Measurements from ENCODE around the gene CZIB. TPM values are rescaled to one million over a fixed set of nuclear protein-coding genes. Genes with fewer than 3 reads are reported as not detected.

The CZIB gene
- total and polyA plus RNA-seq, 2 of the 4 experiments (the other 2 are of a cell fraction), result 41.0 to 58.9 TPM

GRCh38 chr1:53241828-53242227, 21.4 kb upstream of the CZIB start:
- intact Hi-C loops (cut with micrococcal nuclease) (no loop called here), in situ Hi-C loops (cut with MboI; ENCODE audit: low sequenced_read_pairs) (no loop called here), dilution Hi-C loops (cut with HindIII; ENCODE audit: low sequenced_read_pairs, unreplicated experiment) (no loop called here)
- no peaks in the 10 kb centered on the region; the same call in 1 of the 2 replicates for H4K20me1 ChIP-seq (ENCODE audit: insufficient read depth, low read length)
- no peak overlapping the region for H2BK5ac ChIP-seq (ENCODE audit: low read depth, low read length, poor library complexity, severe bottlenecking)
- no peak for TF ChIP-seq BHLHE40 (IDR thresholded peaks at IDR 0.05; ENCODE audit: low read depth, low read length)
- H3K79me1 ChIP-seq (ENCODE audit: low read depth in 1 of 2, low read length in 2 of 2), result peaks cover 8 to 18% of the 10 kb centered on the region in 2 experiments; a peak in 3 of 4 replicates
- H3K27ac ChIP-seq (ENCODE audit: insufficient read depth, low read length), result no peak overlapping the region
- BruUV-seq (replicated peaks), result no TSS peak
- H2AFZ ChIP-seq (replicated peaks; ENCODE audit: low read length, poor library complexity), result no peak overlapping the region
- H3K9me1 ChIP-seq (ENCODE audit: insufficient read depth, low read length), result peaks cover 8% of the 10 kb centered on the region
- no peak overlapping the region for H3K4ac ChIP-seq (ENCODE audit: low read depth, low read length)
- H2AK5ac ChIP-seq (ENCODE audit: low read depth, low read length), result no peak overlapping the region
- H3K23ac ChIP-seq (ENCODE audit: low read depth, low read length), result no peak overlapping the region
- POLR2A ChIA-PET (ENCODE audit: unreplicated experiment), result no interaction called here
- H3K9ac ChIP-seq (ENCODE audit: low read depth, low read length), result no peak overlapping the region
- H3K27me3 ChIP-seq (ENCODE audit: control insufficient read depth, insufficient read depth, low read length), result no peaks in the 10 kb centered on the region
- CTCF ChIA-PET, result no interaction called here
- no peak for DNase-seq
- H3K56ac ChIP-seq (ENCODE audit: extremely low read depth, insufficient read depth, low read length), result no peak overlapping the region
- no peak overlapping the region for H3K18ac ChIP-seq (ENCODE audit: low read depth, low read length)
- H3K36me3 ChIP-seq (ENCODE audit: control insufficient read depth, insufficient read depth, low read length), result no peaks in the 10 kb centered on the region
- H2AK9ac ChIP-seq (replicated peaks; ENCODE audit: low read depth, low read length, poor library complexity), result no peak overlapping the region
- H4K91ac ChIP-seq (ENCODE audit: insufficient read depth, low read depth, low read length), result no peak overlapping the region
- H3K9me3 ChIP-seq (ENCODE audit: control insufficient read depth, insufficient read depth, low read length), result no peaks in the 10 kb centered on the region
- H2BK15ac ChIP-seq (ENCODE audit: low read depth, low read length), result no peak overlapping the region
- no peak overlapping the region for H3K4me2 ChIP-seq (ENCODE audit: low read depth, low read length)
- ATAC-seq (ENCODE audit: low read depth), result no peak
- 38% methylated on average over 1 of the region's 2 CpGs; no CpG with 5 or more reads in 1 of the 2 experiments for WGBS, 2 experiments (ENCODE audit: extremely low coverage in 2 of 2, insufficient read length in 1 of 2)
- H4K5ac ChIP-seq (ENCODE audit: low read depth, low read length), result no peak overlapping the region
- no peak overlapping the region for H2BK20ac ChIP-seq (ENCODE audit: low read depth, low read length)
- H4K8ac ChIP-seq (ENCODE audit: low read depth in 2 of 2, low read length in 2 of 2), result no peak overlapping the region
- no peak overlapping the region for H3K4me3 ChIP-seq (ENCODE audit: insufficient read depth, low read depth, low read length)
- H3K14ac ChIP-seq (replicated peaks; ENCODE audit: low read depth, low read length), result no peak overlapping the region
- peaks cover 11% of the 10 kb centered on the region for H3K4me1 ChIP-seq (ENCODE audit: control insufficient read depth, insufficient read depth, low read length)
- no peak overlapping the region for H2BK120ac ChIP-seq (ENCODE audit: low read depth, low read length)

Data from IMR-90 (cell line).